ENCODE data around the gene ZNF329.

The ZNF329 gene

GRCh38 chr19:58118979-58119733 lies 31.4 kb downstream of the ZNF329 start:
- no peak for DNase-seq (ENCODE audit: low read depth)

GRCh38 chr19:58117841-58118575 lies 32.6 kb downstream of the ZNF329 start:
- no peak for DNase-seq (ENCODE audit: low read depth)

GRCh38 chr19:58108546-58108817 lies 42.1 kb downstream of the ZNF329 start:
- DNase-seq (ENCODE audit: low read depth) = no peak

GRCh38 chr19:58107778-58108545 lies 42.6 kb downstream of the ZNF329 start:
- DNase-seq (ENCODE audit: low read depth) = no peak

DNA sequence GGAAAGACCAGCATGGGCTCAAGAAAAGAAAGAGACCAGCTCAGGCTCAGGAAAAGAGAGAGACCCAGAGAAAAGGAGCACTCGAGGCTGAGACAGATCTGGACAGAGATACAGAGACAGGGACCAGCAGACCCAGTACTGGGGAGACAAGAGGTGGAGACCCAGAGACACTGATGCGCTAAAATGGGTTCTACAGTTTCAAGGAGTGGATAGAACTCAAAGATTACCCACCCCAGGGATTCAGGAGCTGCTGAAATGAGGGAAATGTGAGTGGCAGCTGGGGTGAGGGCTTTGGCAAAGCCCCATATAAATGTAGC lies 51.9 kb downstream of the ZNF329 start:
- no peak for DNase-seq (ENCODE audit: low read depth)

- DNase-seq (ENCODE audit: low read depth) = peak; percentile 95
Observed at GRCh38 chr19:58097781-58098681, 52.6 kb downstream of the ZNF329 start, which contains the start of gene ZSCAN18. TSS of gene ZSCAN18 (minus strand) at chr19:58098231. CDS start at chr19:58090267, 7,964 bp downstream.

DNA sequence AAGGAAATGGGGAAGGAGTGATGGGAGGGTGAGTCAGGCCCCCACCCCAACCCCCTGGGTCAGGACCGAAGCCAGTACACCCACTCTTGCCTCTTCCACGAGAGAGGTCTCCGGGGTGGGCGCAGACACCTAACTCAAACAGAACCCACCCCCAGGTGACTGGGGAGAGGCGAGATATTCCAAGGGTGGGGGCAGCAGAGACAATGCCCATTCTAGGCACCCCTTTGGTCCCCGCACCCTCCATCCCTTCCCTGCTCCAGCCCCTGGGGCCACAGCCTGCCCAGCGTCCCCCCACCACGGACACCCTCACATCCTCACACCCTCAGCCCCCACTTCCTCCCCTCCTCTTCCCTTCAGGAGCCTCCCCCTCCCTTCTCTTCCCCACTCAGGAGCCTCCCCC lies 53.2 kb downstream of the ZNF329 start:
- DNase-seq (ENCODE audit: low read depth) = no peak

DNA sequence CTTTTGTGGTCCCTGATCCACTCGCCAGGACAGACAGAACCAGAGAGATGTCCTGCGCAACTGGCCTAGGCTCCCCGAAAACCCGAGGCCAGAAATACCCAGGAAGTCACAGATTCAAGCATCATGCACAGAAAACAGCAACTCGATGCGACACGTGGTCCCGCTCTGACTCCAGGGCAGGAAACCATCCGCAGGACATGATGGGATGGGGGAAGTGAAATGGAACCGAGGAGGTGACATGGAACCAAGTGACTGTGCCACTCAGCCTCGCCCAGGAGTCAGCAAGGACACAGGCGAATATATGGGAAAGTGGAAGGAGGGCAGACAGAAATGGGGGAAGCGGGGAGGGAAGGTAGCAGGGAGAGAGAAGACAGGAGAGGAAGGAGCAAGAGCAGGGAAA lies 53.7 kb downstream of the ZNF329 start:
- no peak for DNase-seq (ENCODE audit: low read depth)

DNA sequence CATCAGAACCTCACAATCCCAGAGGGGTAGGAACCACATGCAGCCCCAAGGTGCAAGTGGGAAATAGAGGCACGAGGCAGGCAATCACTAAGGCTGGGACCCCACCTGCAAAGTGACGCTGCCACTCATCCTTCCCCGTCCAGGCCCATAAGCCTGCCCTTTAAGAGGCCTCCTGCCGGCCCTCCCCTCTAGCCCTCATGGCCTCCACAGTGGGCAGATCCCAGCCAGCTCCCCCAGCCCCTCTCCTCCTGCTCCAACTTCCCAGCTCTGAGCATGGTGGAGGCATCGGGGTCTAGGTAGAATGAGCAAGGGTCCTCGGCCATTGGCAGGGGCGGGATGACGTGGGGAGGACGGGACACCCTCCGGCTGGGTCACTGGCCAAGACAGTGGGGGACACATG lies 55.3 kb downstream of the ZNF329 start:
- no peak for DNase-seq (ENCODE audit: low read depth)

DNA sequence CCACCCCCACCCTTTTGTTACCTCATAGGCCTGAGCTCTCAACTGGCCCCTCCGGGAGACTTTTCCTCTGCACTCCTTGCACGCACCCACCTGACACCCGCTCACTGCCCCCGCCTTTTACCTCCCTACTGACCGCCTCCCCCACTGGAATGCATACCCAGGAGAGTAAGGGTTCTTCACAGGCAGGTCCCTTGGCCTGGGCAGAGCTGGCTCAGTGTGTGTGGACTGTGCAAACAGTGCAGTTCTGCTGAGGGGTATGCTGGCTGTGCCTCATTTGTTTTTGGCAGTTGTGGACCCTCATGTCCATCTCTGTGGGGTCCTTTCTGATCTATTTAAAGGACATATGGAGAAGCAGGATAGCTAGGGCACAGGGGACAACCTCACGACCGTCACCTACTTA lies 57.5 kb downstream of the ZNF329 start:
- DNase-seq (ENCODE audit: low read depth) = no peak

DNA sequence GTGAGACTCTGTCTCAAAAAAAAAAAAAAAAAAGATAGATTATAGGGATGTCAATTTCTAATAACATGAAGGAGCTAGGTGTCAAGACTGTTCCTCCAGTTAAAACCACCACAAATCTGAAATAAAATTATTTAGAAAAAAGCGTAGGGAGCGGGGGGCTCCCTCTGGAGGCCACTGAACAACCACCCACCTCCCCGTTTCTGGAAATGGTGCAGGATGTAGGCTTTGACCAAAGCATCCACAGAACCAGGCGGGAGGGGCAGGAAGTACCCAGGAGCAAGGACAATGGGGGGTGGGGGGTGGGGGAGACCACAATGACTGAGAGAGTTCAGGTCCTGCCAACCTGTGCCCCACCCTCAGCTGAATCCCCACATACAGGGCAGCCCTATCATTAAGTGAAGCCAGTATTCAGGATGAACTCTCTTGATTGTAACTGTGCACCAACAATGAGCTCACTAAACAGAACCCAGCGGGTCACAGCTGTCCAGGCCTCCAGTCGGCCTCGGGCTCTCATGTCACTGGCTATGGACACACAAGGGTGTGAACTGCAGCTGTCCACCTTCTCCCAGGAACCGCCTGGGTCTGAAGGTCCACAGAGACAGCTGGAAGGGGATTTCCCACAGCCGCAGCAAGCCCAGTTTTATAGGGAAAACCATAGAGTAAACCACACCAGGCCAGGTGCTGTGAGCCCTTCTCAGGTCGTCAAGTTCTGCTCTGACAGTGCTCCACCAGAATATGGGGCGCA lies 59.2 kb downstream of the ZNF329 start:
- no peak for DNase-seq (ENCODE audit: low read depth)

- no peak for DNase-seq (ENCODE audit: low read depth)
Observed at GRCh38 chr19:58089846-58090245, 60.7 kb downstream of the ZNF329 start.

GRCh38 chr19:58088521-58089052 lies 62.0 kb downstream of the ZNF329 start:
- DNase-seq (ENCODE audit: low read depth) = no peak

DNA sequence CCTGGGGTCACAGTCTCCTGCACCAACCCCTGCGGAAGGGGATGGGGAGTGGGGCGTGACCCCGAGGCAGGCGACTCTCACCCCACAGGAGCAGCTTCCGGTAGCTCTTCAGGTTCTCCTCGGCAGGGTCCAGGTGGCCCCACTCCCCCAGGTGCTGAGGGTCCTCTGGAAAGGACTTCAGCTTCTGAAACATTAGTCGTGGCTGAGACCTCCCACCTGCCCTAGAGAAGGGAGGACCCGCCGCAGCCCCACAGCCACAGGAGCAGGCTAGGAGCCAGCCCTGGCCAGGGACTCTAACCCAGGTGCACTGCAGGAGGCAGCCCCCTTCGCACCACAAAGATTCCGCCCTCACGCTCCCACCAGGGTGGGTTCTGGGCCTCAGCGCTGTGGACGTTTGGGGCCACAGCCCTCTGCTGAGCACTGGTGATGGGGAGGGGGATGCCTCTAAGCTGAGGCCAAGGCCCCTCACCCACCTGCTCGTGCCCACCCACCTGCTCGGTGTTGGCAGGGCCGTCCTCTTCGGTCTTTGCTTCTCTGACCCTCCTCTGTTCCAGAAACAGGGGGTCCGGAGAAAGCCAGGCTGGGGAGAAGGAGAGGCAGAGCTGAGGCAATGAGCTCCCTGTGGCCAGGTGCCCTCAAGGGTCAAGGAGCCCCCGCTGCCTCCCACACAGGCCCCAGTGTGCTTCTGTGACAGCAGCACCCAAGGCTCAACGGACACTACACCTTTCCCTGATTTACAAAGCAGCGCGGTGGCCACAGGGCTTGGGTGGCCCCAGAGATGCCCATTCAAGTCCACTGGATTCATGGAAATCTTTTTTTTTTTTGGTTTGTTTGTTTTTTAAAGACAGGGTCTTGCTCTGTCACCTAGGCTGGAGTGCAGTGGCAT lies 63.5 kb downstream of the ZNF329 start:
- no peak for DNase-seq (ENCODE audit: low read depth)

- no peak for DNase-seq (ENCODE audit: low read depth)
Observed at GRCh38 chr19:58085348-58085875, 65.2 kb downstream of the ZNF329 start.

- DNase-seq (ENCODE audit: low read depth) = no peak
Observed at GRCh38 chr19:58084596-58085347, 65.8 kb downstream of the ZNF329 start.

- DNase-seq (ENCODE audit: low read depth) = no peak
Observed at GRCh38 chr19:58083021-58083420, 67.6 kb downstream of the ZNF329 start.

GRCh38 chr19:58079792-58080191 lies 70.8 kb downstream of the ZNF329 start:
- DNase-seq (ENCODE audit: low read depth) = no peak

All from stimulated activated CD4-positive, alpha-beta T cell treated with anti-CD3 and anti-CD28 coated beads, Interleukin-2, amount 100 ng/mL, for 4 hours (primary cell).